Measurements from ENCODE around the gene NDUFA11. TPM values are rescaled to one million over a fixed set of nuclear protein-coding genes. Genes with fewer than 3 reads are reported as not detected.

NDUFA11 gene
- polyA plus RNA-seq, 3 donors = 188 to 552 (median 396) TPM

- peak overlapping the region in 1 of 7 donors; percentile 46 for H3K27ac Mint-ChIP-seq
- Histone ChIP-seq H3K36me3 (replicated peaks in 1 of 2; ENCODE audit: control insufficient read depth in 1 of 2, insufficient read depth in 2 of 2, low read length in 2 of 2) (no peaks in the 10 kb centered on the region), H4K20me1 (ENCODE audit: insufficient read depth, low read length) (no peaks in the 10 kb centered on the region), H3K27ac (ENCODE audit: low read depth in 1 of 2, low read length in 2 of 2) (no peak overlapping the region), H3K79me2 (ENCODE audit: insufficient read depth, low read length) (no peaks in the 10 kb centered on the region), H3K4me3 (replicated peaks in 1 of 3; ENCODE audit: low read depth in 2 of 3, low read length in 3 of 3) (no peak overlapping the region), H3K4me2 (replicated peaks; ENCODE audit: extremely low read depth, low read length, poor library complexity, severe bottlenecking) (no peak overlapping the region), H2AFZ (ENCODE audit: insufficient read depth, low read depth, low read length, poor library complexity, severe bottlenecking) (no peak overlapping the region), H3K4me1 (ENCODE audit: control insufficient read depth in 1 of 2, insufficient read depth in 2 of 2, low read length in 2 of 2) (no peaks in the 10 kb centered on the region), H3K9ac (ENCODE audit: insufficient read depth, low read length, poor library complexity, severe bottlenecking) (no peak overlapping the region), H3K27me3 (ENCODE audit: control insufficient read depth in 2 of 2, insufficient read depth in 2 of 2, low read length in 2 of 2) (no peaks in the 10 kb centered on the region), H3K9me3 (replicated peaks in 1 of 2; ENCODE audit: control insufficient read depth in 1 of 2, insufficient read depth in 1 of 2, low read length in 2 of 2) (no peaks in the 10 kb centered on the region)
- H3K4me3 Mint-ChIP-seq = no peak overlapping the region
- no peak for DNase-seq
- no peaks in the 10 kb centered on the region for H3K9me3 Mint-ChIP-seq
- peak; percentile 16 for TF ChIP-seq CTCF (IDR thresholded peaks at IDR 0.05)
- H3K36me3 Mint-ChIP-seq = no peaks in the 10 kb centered on the region
- intact Hi-C loops (cut with micrococcal nuclease) = no loop called here
- no peaks in the 10 kb centered on the region for H3K4me1 Mint-ChIP-seq
- H3K27me3 Mint-ChIP-seq (ENCODE audit: low read depth in 3 of 3) = peaks cover 1 to 4% (median 2%) of the 10 kb centered on the region in 3 donors
- 93% methylated on average over 13 of the region's 14 CpGs for WGBS (ENCODE audit: insufficient coverage)
Measured at GRCh38 chr19:5864725-5865486, 38.7 kb downstream of the NDUFA11 start.

- Histone ChIP-seq H3K79me2 (ENCODE audit: insufficient read depth, low read length) (no peaks in the 10 kb centered on the region), H3K27me3 (ENCODE audit: control insufficient read depth in 2 of 2, insufficient read depth in 2 of 2, low read length in 2 of 2) (no peaks in the 10 kb centered on the region), H2AFZ (ENCODE audit: insufficient read depth, low read depth, low read length, poor library complexity, severe bottlenecking) (no peak overlapping the region), H4K20me1 (ENCODE audit: insufficient read depth, low read length) (no peaks in the 10 kb centered on the region), H3K9ac (ENCODE audit: insufficient read depth, low read length, poor library complexity, severe bottlenecking) (no peak overlapping the region), H3K9me3 (replicated peaks in 1 of 2; ENCODE audit: control insufficient read depth in 1 of 2, insufficient read depth in 1 of 2, low read length in 2 of 2) (no peaks in the 10 kb centered on the region), H3K36me3 (replicated peaks in 1 of 2; ENCODE audit: control insufficient read depth in 1 of 2, insufficient read depth in 2 of 2, low read length in 2 of 2) (no peaks in the 10 kb centered on the region), H3K4me3 (replicated peaks in 1 of 3; ENCODE audit: low read depth in 2 of 3, low read length in 3 of 3) (no peak overlapping the region), H3K4me2 (replicated peaks; ENCODE audit: extremely low read depth, low read length, poor library complexity, severe bottlenecking) (no peak overlapping the region), H3K4me1 (ENCODE audit: control insufficient read depth in 1 of 2, insufficient read depth in 2 of 2, low read length in 2 of 2) (no peaks in the 10 kb centered on the region), H3K27ac (ENCODE audit: low read depth in 1 of 2, low read length in 2 of 2) (no peak overlapping the region)
- WGBS (ENCODE audit: insufficient coverage) = 86% methylated on average over 6 of the region's 9 CpGs
- H3K9me3 Mint-ChIP-seq = peaks cover 0 to 3% (median 0%) of the 10 kb centered on the region in 7 donors
- peaks cover 1 to 4% (median 2%) of the 10 kb centered on the region in 3 donors for H3K27me3 Mint-ChIP-seq (ENCODE audit: low read depth in 3 of 3)
- H3K4me3 Mint-ChIP-seq = no peak overlapping the region
- DNase-seq = no peak
- H3K4me1 Mint-ChIP-seq = no peaks in the 10 kb centered on the region
- intact Hi-C loops (cut with micrococcal nuclease) = no loop called here
- H3K27ac Mint-ChIP-seq = peak overlapping the region in 1 of 7 donors; percentile 58
- TF ChIP-seq CTCF (IDR thresholded peaks at IDR 0.05) = no peak
- no peaks in the 10 kb centered on the region for H3K36me3 Mint-ChIP-seq
Measured at GRCh38 chr19:5864013-5864720, 39.4 kb downstream of the NDUFA11 start.
